AG10803 (cell line): Measurements from ENCODE around the gene SV2A.
"Not testable (repeated sequence)": the region's sequence is repeated elsewhere in the genome, so short reads cannot be mapped to it uniquely, and the experiment has no call there.

ENCODE experiments used
- DNase-seq: peaks from one replicate; pipeline ENCODE4 v3.0.0; 2010; ENCODE audit warnings: low read depth
- H3K4me3 ChIP-seq: 2 replicates; pipeline ENCODE4 v1.5.1; 2011; ENCODE audit warnings: mild to moderate bottlenecking, low read length, control low read depth
- CTCF ChIP-seq: conservative IDR thresholded peaks from 2 replicates; pipeline ENCODE4 v1.5.1; 2011; ENCODE audit warnings: mild to moderate bottlenecking, low read length, control low read depth, inconsistent platforms

The SV2A gene

GRCh38 chr1:149917571-149918144 lies at the start of gene SV2A:
TSS of gene SV2A (minus strand) at chr1:149917844. CDS start at chr1:149913840, 4,004 bp downstream.
- DNase-seq: peak; percentile 65
- no peak for TF ChIP-seq CTCF
- peak within 1 kb of the TSS; percentile 82 for H3K4me3 ChIP-seq

- DNase-seq: no peak
- H3K4me3 ChIP-seq: no peak overlapping the region
- no peak for TF ChIP-seq CTCF
Measured at GRCh38 chr1:149967041-149967440, 49.4 kb upstream of the SV2A start.

GRCh38 chr1:149966405-149966804 lies 48.8 kb upstream of the SV2A start:
- no peak for DNase-seq
- no peak overlapping the region for H3K4me3 ChIP-seq
- no peak for TF ChIP-seq CTCF

- no peak for TF ChIP-seq CTCF
- DNase-seq: no peak
- no peak overlapping the region for H3K4me3 ChIP-seq
Measured at GRCh38 chr1:149965440-149965839, 47.8 kb upstream of the SV2A start.

- H3K4me3 ChIP-seq: no peak overlapping the region
- peak; percentile 61 for DNase-seq
- TF ChIP-seq CTCF: no peak
Measured at GRCh38 chr1:149963358-149963757, 45.7 kb upstream of the SV2A start.

- H3K4me3 ChIP-seq: no peak overlapping the region
- peak; percentile 48 for DNase-seq
- TF ChIP-seq CTCF: no peak
Measured at GRCh38 chr1:149962736-149963135, 45.1 kb upstream of the SV2A start.

GRCh38 chr1:149962039-149962647 lies 44.5 kb upstream of the SV2A start:
- DNase-seq: peak; percentile 87
- TF ChIP-seq CTCF: peak; percentile 81

GRCh38 chr1:149957548-149957947 lies 39.9 kb upstream of the SV2A start:
- not testable (repeated sequence) for DNase-seq, H3K4me3 ChIP-seq

More at GRCh38 chr1:149962039-149962647, 44.5 kb upstream of the SV2A start:
- H3K4me3 ChIP-seq: no peak overlapping the region
